ENCODE results near the gene PRUNE2. TPM values are rescaled to one million over a fixed set of nuclear protein-coding genes. Genes with fewer than 3 reads are reported as not detected.

Gene PRUNE2
- polyA plus RNA-seq, 3 donors, result 0.72 to 1.8 (median 1.5) TPM

DNA sequence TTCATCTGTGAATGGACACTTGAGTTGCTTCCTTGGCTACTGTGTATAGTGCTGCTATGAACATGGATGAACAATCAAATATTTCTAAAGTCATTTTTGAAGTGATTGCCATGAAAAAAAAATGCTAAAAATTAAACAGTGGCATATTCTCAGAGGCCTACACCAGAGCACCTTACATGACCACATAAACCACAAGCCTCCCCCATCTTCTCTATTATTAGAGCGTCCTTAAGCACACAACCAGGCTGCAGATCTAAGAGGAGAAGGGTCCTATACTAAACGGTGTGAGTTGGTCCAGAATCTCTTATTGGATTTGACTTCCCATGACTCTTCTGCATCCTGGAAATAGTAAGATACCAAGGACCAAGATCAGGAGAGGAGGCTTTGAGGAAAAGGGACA is 107.4 kb downstream of the PRUNE2 start:
- Mint-ChIP-seq H3K4me3 (no peak overlapping the region), H3K9me3 (peaks cover 0 to 1% (median 0%) of the 10 kb centered on the region in 7 donors), H3K27ac (no peak overlapping the region), H3K36me3 (no peaks in the 10 kb centered on the region), H3K27me3 (ENCODE audit: low read depth in 3 of 3) (peaks cover 2 to 7% (median 5%) of the 10 kb centered on the region in 3 donors), H3K4me1 (no peaks in the 10 kb centered on the region)
- H3K9ac ChIP-seq (ENCODE audit: insufficient read depth, low read length, poor library complexity, severe bottlenecking), result no peak overlapping the region
- no peak for DNase-seq
- H3K4me2 ChIP-seq (replicated peaks; ENCODE audit: extremely low read depth, low read length, poor library complexity, severe bottlenecking), result no peak overlapping the region
- H3K36me3 ChIP-seq (replicated peaks in 1 of 2; ENCODE audit: control insufficient read depth in 1 of 2, insufficient read depth in 2 of 2, low read length in 2 of 2), result no peaks in the 10 kb centered on the region
- WGBS (ENCODE audit: insufficient coverage), result no CpG with 5 or more reads among the region's 2 CpGs
- intact Hi-C loops (cut with micrococcal nuclease), result no loop called here
- no peaks in the 10 kb centered on the region for H4K20me1 ChIP-seq (ENCODE audit: insufficient read depth, low read length)
- H3K4me3 ChIP-seq (replicated peaks in 1 of 3; ENCODE audit: low read depth in 2 of 3, low read length in 3 of 3), result no peak overlapping the region
- H2AFZ ChIP-seq (ENCODE audit: insufficient read depth, low read depth, low read length, poor library complexity, severe bottlenecking), result no peak overlapping the region
- TF ChIP-seq, protein P1, sequence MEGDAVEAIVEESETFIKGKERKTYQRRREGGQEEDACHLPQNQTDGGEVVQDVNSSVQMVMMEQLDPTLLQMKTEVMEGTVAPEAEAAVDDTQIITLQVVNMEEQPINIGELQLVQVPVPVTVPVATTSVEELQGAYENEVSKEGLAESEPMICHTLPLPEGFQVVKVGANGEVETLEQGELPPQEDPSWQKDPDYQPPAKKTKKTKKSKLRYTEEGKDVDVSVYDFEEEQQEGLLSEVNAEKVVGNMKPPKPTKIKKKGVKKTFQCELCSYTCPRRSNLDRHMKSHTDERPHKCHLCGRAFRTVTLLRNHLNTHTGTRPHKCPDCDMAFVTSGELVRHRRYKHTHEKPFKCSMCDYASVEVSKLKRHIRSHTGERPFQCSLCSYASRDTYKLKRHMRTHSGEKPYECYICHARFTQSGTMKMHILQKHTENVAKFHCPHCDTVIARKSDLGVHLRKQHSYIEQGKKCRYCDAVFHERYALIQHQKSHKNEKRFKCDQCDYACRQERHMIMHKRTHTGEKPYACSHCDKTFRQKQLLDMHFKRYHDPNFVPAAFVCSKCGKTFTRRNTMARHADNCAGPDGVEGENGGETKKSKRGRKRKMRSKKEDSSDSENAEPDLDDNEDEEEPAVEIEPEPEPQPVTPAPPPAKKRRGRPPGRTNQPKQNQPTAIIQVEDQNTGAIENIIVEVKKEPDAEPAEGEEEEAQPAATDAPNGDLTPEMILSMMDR (IDR thresholded peaks at IDR 0.05), result no peak
- H3K9me3 ChIP-seq (replicated peaks in 1 of 2; ENCODE audit: control insufficient read depth in 1 of 2, insufficient read depth in 1 of 2, low read length in 2 of 2), result no peaks in the 10 kb centered on the region
- H3K79me2 ChIP-seq (ENCODE audit: insufficient read depth, low read length), result no peaks in the 10 kb centered on the region
- no peak overlapping the region for H3K27ac ChIP-seq (ENCODE audit: low read depth in 1 of 2, low read length in 2 of 2)
- H3K27me3 ChIP-seq (ENCODE audit: control insufficient read depth in 2 of 2, insufficient read depth in 2 of 2, low read length in 2 of 2), result no peaks in the 10 kb centered on the region
- H3K4me1 ChIP-seq (ENCODE audit: control insufficient read depth in 1 of 2, insufficient read depth in 2 of 2, low read length in 2 of 2), result no peaks in the 10 kb centered on the region

DNA sequence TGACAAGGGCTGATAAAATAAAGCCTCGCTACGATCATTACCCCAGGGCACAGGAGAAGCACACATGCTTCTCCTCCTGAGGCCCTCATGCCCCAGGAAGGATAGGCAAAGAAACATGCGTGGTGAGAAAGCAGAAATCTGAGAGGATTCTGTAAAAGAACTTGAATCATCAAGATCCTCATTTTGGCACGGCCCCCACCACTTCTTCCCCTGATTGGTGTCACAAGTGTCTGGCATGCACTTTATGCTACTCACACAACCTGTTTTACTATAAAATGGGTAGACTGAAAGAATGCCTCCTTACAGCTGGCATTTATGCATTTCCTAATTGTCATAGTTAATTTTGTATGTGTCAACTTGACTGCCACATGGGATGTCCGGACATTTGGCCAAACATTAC is 109.6 kb downstream of the PRUNE2 start:
- TF ChIP-seq, protein P1 (IDR thresholded peaks at IDR 0.05), result no peak
- intact Hi-C loops (cut with micrococcal nuclease), result no loop called here
- no peak overlapping the region for H3K27ac Mint-ChIP-seq

More for the DNA sequence above, 109.6 kb downstream of the PRUNE2 start:
- Histone ChIP-seq H3K4me3 (replicated peaks in 1 of 3; ENCODE audit: low read depth in 2 of 3, low read length in 3 of 3) (no peak overlapping the region), H3K36me3 (replicated peaks in 1 of 2; ENCODE audit: control insufficient read depth in 1 of 2, insufficient read depth in 2 of 2, low read length in 2 of 2) (no peaks in the 10 kb centered on the region), H3K4me2 (replicated peaks; ENCODE audit: extremely low read depth, low read length, poor library complexity, severe bottlenecking) (no peak overlapping the region), H3K79me2 (ENCODE audit: insufficient read depth, low read length) (no peaks in the 10 kb centered on the region), H3K9ac (ENCODE audit: insufficient read depth, low read length, poor library complexity, severe bottlenecking) (no peak overlapping the region), H3K4me1 (ENCODE audit: control insufficient read depth in 1 of 2, insufficient read depth in 2 of 2, low read length in 2 of 2) (no peaks in the 10 kb centered on the region), H3K27me3 (ENCODE audit: control insufficient read depth in 2 of 2, insufficient read depth in 2 of 2, low read length in 2 of 2) (no peaks in the 10 kb centered on the region), H2AFZ (ENCODE audit: insufficient read depth, low read depth, low read length, poor library complexity, severe bottlenecking) (no peak overlapping the region), H3K27ac (ENCODE audit: low read depth in 1 of 2, low read length in 2 of 2) (no peak overlapping the region), H3K9me3 (replicated peaks in 1 of 2; ENCODE audit: control insufficient read depth in 1 of 2, insufficient read depth in 1 of 2, low read length in 2 of 2) (no peaks in the 10 kb centered on the region), H4K20me1 (ENCODE audit: insufficient read depth, low read length) (no peaks in the 10 kb centered on the region)
- H3K4me3 Mint-ChIP-seq, result no peak overlapping the region
- WGBS (ENCODE audit: insufficient coverage), result 100% methylated on average over 2 of the region's 5 CpGs
- no peak for DNase-seq
- no peaks in the 10 kb centered on the region for H3K4me1 Mint-ChIP-seq
- H3K9me3 Mint-ChIP-seq, result peaks cover 0 to 2% (median 0%) of the 10 kb centered on the region in 7 donors
- peaks cover 2 to 5% (median 5%) of the 10 kb centered on the region in 3 donors for H3K27me3 Mint-ChIP-seq (ENCODE audit: low read depth in 3 of 3)
- H3K36me3 Mint-ChIP-seq, result no peaks in the 10 kb centered on the region

Measured in CD14-positive monocyte (primary cell).